HL-60/S4 (cell line): ENCODE results near the gene SHROOM3.

ENCODE experiments used
- in situ Hi-C: fragments of 300-500 bp; cut with MboI; formaldehyde crosslinking; loops from 2 replicates; pipeline ENCODE4 v1.14.3; 2022; ENCODE audit warnings: low sequenced_read_pairs

Gene SHROOM3

DNA sequence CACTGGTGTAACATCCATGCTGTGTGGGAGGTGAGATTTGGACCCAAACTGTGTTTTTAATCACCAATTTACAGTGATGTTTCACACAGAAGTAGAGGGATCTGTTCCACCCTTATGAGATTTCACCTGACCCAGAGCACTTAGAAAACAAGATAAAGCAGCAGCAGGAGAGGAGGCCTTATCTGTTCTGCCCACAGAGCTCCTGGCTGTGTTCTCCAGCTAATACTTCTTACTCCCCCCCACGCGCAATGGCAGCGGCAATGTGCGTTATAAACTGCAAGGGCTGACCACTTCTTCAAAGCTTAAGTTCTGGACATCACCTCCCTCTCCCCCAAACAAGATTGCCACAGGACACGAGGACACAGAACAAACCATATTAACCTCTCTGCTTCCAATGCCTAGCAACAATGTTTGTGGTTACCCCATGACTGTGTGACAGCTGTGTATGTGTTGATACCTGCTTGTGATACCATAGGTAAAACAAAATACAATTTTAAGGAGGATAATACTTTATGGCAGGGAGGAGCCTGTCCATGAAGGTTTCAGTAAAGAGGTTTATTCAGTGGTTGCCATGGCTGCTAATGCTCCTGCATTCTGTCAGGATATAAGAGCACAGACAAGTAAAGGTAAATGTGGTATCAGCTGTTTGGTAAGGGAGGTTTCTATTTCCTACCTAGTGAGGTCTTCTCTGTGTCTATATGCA lies 252.9 kb downstream of the SHROOM3 start:
- in situ Hi-C loops, result loop anchor here (25.0 kb wide), 1 partner anchor 101 kb away; no protein-coding TSS in a partner anchor

DNA sequence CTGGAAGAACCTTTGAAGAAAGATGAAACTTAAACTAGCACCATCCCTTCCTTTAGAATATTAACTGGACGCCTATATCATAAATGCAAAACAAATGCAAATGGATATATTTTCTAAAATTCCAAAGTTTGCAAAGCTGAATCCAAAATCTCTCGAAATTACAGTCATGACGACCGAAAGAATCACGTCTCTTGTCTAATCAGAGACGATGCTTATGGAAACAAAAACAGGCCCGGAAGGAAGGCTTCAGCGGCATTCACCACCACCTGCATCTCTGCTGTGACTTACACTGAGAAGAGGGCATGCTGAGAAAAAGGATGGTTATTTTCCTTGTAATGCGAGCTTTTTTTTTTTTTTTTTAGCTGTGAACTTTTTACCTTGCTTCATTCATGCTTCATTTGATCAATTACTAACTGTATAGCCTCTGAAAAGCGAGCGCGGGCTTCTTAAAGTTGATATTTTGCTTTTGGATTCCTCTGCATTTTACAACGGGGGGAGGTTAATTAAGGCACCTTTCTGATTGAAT lies 253.7 kb downstream of the SHROOM3 start:
- in situ Hi-C loops, result loop anchor here (25.0 kb wide), 1 partner anchor 101 kb away; no protein-coding TSS in a partner anchor

DNA sequence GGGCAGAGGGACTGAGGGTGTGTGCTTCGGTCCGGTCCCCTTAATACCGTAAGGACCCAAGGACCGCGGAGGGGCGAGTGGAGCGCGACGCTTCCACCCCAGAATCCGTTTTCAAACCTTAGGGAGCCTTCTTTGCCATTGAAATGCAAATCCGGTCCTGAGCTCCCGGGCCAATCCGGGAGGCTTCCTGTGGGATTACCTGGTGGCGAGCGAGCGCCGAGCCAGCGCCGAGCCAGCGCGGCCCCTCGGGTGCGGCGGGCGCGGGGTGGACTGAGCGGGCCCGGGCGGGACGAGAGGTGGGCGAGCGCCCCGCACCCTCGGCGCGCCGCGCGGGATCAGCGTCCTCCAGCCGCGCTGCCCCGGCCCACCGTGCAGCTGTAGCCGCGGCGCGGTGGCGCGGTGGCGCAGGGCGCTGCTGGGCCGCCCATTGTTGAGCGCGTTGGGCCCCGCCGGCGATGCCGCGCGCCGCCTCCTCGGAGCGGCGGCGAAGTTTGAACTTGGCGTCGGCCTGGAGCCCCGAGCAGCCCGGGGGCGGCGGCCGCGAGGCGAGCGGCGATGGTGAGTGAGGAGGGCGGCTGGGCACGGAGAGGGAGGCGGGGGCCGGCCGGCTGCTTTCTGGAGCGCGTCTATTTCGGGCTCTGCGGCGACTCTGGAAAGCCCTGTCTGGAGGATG lies 254.3 kb downstream of the SHROOM3 start:
- in situ Hi-C loops, result loop anchor here (25.0 kb wide), 1 partner anchor 102 kb away; no protein-coding TSS in a partner anchor

DNA sequence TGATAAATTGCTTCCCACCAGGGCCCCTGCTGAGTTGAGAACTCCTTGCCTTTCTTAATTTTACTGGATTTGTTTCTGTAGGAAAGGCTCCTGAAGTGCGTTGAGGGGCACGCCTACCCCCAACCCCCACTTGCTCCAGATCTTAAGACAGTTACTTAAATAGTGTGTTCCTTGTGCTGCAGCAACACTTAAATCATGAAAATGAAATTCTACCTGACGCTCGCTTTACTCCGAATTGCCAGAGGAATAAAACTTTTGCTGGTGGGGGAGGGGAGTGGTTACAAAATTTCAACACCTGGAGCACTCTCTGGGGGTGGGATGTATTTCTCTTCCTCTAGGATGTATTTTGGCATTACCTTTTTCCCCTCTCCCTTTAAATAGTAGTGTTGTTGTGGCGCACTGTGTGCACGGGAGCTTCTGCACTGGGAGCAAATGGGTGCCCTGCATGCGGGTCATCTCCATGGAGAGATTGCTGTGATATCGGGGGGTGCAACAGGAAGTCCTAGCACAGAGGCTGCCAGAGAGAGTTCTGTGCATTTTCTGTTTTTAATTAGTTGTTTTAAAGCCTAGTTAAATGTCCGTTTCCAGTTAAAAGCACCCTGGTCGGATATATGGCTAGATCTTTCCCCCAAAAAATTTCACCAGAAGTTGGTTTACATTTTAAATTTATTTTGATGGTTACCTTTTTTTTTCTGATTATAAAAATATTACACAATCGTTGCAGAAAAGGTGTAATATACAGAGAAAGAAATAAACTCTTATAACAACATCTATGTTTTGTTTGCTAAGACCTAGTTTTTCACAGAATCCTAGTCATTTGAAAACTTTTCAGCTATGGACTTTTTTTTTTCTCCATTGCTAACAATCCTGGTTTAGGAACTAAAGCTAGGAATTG lies 255.2 kb downstream of the SHROOM3 start:
- in situ Hi-C loops, result loop anchor here (25.0 kb wide), 1 partner anchor 103 kb away; no protein-coding TSS in a partner anchor

DNA sequence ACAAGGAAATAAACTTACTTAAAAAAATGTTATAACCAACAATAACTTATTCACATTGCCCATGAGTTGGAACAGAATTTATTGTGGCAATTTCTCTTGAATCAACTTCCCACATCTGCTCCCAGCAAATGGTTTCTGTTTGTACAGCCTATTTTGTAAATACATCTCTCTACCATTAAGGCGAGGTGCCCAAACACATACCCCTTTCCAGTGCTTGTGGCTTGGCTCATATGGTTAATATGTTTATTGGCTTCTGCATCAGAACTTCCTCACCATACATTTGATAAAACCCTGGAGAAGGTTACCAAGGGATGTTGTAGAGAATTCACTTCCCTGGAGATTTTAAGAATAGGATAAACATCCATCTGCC lies 255.9 kb downstream of the SHROOM3 start:
- in situ Hi-C loops, result loop anchor here (25.0 kb wide), 1 partner anchor 104 kb away; no protein-coding TSS in a partner anchor

DNA sequence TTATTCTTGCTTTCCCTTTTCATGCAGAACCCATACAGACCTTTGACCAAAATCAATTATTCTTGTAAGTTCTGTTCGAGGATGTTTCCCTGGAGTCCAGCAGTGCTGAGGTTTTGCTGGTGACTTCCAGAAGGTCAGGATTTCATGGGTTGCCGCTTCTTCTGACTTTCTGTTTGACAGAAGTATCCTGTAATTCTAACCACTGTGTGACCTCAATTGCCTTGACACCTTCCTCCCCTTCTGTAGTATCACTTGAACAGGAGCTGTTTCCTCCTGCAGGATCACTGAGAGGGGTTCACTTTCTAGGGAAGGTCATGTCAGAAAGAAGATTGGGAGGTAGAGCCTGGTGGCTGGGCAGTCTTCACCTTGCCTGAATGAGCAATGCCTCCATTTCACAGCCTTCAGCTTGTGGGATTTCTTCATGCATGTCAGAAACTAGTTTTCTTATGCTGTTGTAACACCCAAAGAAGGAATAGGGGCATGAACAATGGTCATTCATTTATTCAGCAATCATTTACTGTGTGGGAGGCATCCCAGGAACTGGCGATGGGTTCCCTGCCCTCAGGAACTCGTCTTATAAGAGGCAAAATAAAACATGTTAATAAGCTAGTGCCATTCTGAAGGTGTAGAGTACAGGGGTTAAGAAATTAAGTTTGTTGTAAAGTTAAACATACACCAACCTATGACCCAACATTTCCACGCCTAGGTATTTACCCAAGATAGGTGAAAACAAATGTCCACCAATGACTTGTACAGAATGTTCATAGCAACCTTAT lies 257.0 kb downstream of the SHROOM3 start:
- in situ Hi-C loops, result loop anchor here (25.0 kb wide), 1 partner anchor 105 kb away; no protein-coding TSS in a partner anchor

DNA sequence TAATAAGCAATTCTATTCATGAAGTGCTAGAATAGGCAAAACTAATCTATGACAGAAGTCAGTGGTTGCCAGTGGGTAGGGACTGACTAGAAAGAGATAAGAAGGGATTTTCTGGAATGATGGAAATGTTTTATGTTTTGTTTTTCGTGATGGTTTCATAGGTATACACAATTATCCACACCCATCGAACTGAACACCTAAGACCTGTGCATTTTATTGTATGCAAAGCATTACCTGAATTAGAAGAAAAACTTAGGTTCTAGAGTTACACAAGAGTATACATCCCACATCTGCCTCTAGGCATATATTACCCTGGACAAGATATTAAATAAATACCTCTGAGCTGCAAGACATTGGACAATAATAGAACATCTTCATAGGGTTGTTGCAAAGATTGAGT lies 257.7 kb downstream of the SHROOM3 start:
- in situ Hi-C loops, result loop anchor here (25.0 kb wide), 1 partner anchor 105 kb away; no protein-coding TSS in a partner anchor

DNA sequence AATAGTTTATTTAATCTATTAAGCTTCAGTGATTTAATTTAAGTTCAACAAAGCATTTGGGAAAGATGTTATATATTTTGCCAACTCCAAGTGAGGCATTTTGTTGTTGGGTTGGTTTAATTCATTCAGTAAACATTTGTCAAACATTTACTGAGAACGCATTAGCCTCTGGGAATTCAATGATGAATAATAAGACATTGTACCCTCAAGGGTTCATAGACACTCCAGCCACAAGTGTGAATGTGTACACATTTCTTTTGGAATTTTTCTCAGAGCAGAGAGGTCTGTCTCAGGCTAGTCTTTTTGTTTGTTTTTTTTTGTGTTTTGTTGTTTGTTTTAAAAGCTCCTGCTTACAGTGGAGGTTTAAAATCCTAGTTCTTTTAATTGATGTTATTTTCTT lies 259.0 kb downstream of the SHROOM3 start:
- in situ Hi-C loops, result loop anchor here (25.0 kb wide), 1 partner anchor 107 kb away; no protein-coding TSS in a partner anchor

DNA sequence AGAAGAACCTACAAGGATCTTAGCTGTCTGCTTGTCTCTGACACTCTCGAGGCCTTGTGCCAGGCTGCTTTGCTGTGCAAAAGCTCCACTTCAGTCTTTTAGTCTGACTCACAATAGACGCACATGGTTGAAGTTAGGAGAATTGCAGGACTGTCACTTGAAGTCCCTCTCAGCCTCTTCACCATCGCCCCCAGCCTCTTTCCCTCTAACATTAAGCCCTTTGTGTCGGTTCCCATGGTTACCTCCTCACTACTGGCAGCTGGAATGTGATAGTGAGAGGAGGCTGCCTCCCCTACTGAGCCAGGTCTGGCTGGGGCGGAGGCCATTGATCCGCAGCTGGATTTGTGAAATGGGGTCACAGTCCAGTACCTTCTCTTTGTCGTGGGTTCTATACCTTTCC lies 261.1 kb downstream of the SHROOM3 start:
- in situ Hi-C loops, result loop anchor here (25.0 kb wide), 1 partner anchor 109 kb away; no protein-coding TSS in a partner anchor

DNA sequence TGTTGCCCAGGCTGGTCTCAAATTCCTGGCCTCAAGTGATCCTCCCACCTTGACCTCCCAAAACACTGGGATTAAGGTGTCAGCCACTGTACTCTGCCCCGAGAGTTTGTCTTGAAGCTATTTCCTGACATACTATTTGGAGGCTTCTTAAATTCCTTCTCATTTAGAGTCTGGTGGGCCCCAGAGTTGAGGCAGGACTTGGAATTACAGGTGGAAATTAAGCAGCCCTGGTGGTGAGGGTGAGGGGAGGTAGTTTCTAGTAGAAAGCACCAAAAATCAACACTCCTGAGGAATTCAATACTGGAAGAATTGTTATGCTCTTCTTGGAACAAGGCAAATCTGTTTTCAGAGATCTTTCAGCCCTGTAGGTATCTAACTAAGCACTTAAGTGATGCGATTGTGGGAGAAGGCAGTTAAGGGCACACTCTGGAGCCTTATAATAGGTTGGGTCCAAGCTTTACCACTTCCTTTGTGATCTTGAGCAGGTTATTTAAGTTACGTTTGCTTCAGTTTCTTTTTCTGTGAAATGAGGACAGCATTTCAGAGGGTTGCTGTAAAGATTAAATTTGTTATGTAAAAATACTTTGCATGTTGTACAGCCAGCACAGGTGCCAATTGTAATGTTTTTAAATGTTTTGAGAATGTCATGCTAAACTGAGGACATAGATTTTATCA lies 262.2 kb downstream of the SHROOM3 start:
- in situ Hi-C loops, result loop anchor here (25.0 kb wide), 1 partner anchor 110 kb away; no protein-coding TSS in a partner anchor

DNA sequence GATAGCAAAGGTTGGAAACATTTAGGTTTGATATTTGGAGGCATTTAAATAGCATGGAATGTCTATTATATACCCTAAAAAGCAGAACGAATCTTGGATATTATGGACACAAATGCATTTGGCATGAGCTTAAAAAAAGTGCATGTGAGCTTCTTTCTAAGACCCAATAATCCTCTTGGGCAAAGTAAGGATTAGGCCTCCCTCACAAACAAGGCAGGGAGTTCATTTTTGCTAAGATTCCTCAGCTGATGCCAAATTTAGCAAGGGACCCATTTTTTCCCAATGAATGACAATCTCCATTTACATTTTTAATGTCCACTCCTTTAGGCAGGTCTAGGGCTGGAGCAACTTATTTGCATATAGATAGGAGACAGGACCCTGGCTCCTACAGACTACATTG lies 263.1 kb downstream of the SHROOM3 start:
- in situ Hi-C loops, result loop anchor here (25.0 kb wide), 1 partner anchor 111 kb away; no protein-coding TSS in a partner anchor

DNA sequence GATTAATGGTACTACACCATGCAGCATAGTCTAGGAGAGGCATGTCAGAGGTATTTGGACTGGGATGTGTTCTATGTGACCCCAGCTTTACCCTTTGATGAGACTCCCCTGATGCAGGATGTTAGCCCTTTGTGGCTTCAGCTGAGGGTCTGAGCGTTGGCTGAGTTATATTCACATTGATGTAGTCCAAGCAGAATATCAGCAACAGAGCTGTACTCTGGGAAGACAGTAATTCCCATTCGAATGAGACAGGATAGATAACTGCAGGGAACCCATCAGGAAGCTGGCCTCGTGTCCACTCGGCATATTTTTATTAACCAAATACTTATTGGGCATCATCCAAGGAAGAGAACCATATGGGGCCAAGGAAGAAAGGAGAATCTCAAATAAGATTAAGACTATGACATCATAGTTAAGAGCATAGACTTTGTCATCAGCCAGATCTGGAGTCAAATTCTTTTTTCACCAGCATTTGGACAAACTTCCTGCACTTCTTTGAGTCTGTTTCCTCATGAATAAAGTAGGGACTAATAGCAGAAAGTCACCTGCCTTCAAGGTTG lies 264.8 kb downstream of the SHROOM3 start:
- in situ Hi-C loops, result loop anchor here (25.0 kb wide), 1 partner anchor 113 kb away; no protein-coding TSS in a partner anchor

DNA sequence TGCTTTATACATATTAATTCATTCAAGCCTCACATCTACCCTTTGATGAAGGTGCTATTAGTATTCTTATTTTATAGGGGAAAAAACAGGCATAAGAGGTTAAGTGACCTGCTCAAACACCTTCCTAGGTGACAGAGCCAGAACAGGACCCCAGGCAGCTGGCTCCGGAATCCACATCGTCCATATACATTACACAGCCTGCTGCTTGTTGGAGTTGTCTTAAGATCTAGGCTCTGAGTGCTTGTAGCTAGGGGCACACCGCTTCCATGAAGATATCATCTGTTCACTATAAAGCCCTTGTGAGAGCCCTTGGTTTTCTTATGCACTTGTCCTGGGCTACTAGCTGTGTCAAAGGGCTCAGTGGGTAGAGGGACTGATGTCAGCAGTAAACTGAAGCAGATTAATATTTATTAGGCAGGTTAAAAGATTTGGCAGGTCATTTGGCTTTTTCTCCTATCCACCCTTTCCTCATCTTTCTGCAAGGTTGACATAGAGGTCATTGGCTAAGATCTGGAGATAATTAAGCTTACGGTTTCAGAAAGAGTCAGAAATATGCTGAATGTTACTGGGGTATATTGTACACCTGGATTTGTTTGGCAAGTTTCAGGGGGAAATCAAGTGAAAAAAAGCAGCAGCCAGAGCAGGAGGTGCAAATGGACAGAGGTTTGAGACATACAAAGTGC lies 267.6 kb downstream of the SHROOM3 start:
- in situ Hi-C loops, result no loop called here

DNA sequence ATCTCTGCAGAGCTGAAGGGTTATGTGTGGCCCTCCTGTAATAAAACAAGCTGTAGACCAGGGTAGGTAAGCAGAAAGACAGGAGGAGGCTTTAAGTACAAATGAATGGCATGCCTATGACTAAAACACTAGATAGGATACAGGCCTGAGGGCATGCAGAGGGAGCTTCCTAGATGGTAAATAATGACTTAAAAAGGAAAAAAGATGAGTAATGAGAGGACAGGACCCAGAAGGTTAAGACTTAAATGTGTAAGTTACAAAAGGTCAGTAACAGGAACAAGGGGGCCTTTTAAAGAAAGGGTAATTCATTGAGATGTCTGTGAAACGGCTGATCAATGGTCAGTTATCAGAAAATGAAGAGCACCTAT lies 268.1 kb downstream of the SHROOM3 start:
- in situ Hi-C loops, result no loop called here

DNA sequence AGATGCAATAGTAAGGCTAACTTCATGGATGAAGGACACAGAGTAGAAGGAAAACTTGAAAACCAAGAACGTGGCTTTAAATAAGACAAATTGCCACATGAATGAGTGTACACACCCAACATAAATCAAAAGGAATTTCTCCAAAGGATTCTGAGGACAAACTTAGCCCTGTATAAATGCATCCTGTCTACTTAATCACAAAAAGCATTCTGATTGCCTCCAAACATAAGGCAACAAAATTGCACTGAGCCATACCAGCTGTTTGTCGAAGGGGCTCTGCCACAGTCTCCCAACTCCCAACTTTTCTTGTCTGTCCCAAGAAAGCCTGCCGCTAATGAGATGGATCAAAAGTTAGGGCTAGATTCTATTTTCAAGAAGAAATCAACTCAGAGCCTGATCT lies 268.6 kb downstream of the SHROOM3 start:
- in situ Hi-C loops, result no loop called here

DNA sequence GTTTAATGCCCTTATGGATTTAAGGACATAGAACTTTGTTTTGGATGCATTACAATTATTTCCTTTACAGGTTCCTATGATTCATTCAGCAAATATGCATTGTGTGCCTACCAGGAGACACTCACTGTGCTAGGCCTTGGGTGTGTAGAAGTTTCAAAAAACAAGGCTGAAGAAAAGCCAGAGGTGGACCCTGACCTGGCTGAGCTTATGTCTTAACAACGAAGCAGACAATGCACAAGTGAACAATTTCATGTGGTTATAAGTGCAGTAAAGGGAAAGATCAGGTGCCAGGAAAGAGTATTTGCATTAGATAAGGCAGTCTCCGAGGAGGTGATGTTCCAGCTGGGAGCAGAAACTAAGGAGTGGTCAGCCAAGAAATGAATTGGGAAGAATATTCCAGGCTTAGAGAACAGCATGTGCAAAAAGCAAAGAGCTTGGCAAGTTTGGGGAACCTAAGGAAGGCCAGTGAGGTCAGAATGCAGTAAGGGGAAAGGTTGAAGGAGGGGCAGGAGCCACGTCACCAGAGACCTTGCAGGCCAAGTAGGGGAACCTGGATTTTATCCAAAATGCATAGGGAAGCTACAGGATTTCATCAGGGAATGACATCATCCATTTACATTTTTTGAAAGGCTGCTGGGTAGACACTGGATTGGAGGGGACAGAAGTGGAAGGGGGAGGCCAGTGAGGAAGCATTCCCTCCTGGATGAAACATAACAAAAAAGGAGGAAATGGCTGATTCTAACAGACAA lies 269.3 kb downstream of the SHROOM3 start:
- in situ Hi-C loops, result no loop called here

DNA sequence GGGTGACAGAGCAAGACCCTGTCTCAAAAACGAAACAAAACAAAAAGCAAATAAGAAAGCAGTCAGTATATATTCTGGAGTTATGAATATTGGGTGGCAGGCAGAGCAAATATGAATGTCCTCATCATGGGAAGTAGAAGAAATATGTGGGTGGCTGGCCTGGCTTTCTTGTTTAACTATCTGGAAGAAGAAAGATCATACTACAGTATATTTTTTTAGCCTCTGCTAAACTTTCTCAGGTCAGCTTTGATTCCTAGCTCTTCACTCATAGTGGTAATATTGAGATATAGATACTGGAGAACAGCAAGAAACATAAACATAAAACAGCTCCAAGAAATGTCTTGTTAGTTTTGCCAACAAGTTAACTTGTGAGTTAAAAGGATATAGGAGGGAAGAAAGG lies 270.4 kb downstream of the SHROOM3 start:
- in situ Hi-C loops, result no loop called here

DNA sequence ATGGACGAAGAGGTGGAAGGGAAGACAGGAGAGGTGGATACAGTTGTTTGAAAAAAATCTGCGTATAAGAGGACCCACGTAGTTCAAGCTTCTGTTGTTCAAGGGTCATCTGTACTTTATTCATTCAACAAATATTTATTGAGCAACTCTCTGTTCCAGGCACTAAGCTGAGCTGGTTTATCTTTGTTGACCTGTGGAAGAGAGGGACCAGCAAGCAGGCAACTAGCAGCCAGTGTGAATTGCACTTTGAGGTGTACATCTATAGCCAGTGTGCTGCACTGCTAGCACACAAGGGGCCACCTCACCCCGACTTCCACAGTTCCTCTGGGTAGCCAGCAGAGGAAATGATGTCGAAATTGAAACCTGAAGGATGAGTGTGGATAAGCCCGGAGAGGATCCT lies 271.6 kb downstream of the SHROOM3 start:
- in situ Hi-C loops, result no loop called here
